Activated T-helper 1 cell treated with Interleukin-2 at 50 U/mL for 16 hours (primary cell): ENCODE results near the gene ABCA13.

Experiments used
- DNase-seq: peaks from one replicate; pipeline ENCODE4 v3.0.0-alpha.2; 2020; ENCODE audit warnings: low read depth

ABCA13 gene

DNA sequence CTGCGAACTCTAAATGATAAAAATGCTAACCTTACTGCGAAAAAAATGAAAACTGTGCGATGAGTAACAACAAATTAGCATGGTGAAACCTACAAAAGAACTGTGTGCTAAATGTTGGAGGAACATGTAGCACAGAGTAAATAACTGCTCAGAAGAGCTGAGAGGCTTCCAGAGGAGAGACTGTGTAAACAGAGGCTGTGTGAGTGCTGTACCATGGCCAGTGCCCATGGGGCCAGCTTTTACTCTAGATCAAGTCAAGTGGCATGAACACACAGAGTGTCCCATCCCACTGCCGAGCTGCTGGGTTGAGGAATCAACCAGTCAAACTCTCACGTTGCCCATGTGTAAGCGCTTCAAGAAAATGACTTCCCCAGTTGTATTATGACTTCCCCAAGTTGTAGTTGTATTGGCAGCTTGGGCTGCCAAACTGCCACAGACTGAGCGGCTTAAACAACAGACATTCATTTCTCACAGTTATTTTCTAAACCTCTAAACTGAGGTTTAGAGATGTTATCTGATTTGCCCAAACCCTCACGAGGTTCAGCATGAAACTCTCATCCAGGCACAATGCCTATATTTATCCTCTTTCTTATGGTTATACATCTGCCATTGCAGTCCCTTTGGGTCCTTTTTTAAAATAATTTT, 270.7 kb downstream of the ABCA13 start:
- no peak for DNase-seq

DNA sequence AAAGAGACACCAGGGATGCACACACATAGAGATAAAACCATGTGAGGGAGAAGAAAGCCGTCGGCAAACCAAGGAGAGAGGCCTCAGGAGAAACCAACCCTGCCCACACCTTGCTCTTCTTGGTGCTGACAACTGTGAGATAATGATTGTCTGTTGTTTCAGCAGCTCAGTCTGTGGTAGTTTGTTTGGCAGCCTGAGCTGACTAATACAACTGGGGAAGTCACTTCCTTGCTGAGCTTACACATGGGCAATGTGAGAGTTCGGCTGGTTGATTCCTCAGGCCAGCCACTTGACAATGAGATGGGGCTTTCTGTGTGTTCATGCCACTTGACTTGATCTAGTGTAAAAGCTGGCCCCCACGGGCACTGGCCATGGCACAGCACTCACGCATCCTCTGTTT, 271.8 kb downstream of the ABCA13 start:
- DNase-seq, result no peak

- DNase-seq, result no peak
Measured at GRCh38 chr7:48446721-48447120, 275.5 kb downstream of the ABCA13 start.

DNA sequence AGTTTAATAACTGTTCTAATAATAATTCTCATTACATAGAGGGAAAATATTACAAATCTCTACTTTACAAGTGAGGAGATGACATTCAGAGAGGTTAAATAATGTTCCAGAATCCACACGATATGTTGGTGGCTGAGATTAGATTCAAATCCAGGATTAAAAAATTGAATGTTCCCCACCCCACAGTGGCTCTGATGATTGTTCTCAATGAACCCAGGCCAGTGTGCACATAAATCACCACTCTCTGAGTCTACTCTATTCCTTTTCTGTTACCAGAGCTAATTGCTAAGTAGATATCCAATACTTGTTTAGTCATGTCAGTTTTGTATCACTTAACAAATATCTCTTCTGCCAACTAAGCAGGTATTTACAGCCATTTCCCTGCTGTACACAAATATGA, 281.0 kb downstream of the ABCA13 start:
- DNase-seq, result no peak

- DNase-seq, result no peak
Measured at GRCh38 chr7:48454750-48455192, 283.5 kb downstream of the ABCA13 start.

DNA sequence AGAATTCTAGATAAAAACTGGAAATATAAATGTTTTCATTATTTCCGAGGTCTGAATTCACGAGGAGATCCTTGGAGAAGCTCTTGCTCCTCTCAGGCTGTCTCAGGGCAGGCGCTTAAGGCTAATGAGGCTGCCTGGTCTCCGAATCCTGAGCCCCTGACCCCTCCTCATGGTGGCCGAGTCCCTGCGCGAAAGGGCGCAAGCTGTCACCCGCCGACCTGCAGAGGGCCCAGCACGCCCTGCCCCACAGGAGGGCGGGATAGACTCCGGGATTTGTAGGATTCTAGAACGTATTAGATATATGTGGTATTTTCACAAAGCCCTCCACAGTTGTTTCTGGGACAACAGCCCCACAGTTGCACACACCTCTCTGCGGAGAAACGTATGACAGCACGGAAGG, 284.1 kb downstream of the ABCA13 start:
- DNase-seq, result no peak

GRCh38 chr7:48458701-48459524, 287.7 kb downstream of the ABCA13 start:
- DNase-seq, result no peak

GRCh38 chr7:48466713-48467112, 295.5 kb downstream of the ABCA13 start:
- DNase-seq, result no peak

- DNase-seq, result no peak
Measured at GRCh38 chr7:48471196-48471595, 299.9 kb downstream of the ABCA13 start.

GRCh38 chr7:48472640-48473039, 301.4 kb downstream of the ABCA13 start:
- DNase-seq, result no peak

DNA sequence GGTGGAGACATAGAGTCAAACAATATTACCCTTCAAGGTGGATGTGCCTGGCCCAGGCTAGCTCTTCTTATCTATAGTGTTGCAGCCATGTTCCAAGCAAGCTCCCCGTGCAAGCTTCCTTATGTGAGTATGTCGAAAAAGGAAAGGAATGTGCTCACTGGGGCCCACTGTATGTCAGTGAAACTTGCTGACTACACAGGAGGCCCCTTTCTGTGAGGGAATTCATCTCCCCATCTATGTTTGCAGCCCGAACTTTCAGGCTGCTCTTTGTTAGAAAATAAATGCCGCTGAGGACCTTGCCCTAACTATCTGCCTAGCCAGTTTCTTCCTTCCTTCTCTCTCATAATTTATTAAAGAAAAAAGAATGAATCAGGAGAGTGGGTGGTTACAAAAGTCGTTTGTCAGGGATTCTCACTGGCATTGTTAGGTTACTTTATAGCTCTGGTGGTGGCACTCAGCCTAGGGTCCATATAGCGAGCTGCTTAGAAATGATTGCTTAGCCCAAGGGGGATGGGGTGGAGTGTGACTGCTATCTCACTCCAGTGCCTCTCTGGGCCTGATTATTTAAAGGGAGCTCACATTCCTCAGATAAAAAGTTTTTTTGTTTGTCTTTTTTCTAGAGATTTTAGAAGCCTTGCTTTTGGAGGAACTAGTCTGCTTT, 302.1 kb downstream of the ABCA13 start:
- no peak for DNase-seq

DNA sequence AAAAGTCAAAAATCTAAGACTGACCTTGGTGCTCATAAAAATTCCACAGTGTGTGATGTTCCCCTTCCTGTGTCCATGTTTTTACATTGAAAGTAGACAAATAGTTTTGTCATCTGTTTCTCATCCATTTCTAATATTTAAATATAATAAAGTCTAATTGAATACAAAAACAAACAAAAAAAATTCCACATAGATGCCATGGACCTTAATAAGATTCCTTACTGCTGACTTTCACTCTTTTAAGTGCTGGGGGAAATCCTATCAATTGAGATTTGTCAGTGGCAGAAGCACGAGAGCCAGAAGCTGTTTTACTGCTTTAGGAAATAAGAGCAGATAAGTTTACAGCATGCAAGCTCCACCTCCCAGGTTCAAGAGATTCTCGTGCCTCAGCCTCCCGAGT, 310.0 kb downstream of the ABCA13 start:
- no peak for DNase-seq

GRCh38 chr7:48497521-48497920, 326.3 kb downstream of the ABCA13 start:
- no peak for DNase-seq

DNA sequence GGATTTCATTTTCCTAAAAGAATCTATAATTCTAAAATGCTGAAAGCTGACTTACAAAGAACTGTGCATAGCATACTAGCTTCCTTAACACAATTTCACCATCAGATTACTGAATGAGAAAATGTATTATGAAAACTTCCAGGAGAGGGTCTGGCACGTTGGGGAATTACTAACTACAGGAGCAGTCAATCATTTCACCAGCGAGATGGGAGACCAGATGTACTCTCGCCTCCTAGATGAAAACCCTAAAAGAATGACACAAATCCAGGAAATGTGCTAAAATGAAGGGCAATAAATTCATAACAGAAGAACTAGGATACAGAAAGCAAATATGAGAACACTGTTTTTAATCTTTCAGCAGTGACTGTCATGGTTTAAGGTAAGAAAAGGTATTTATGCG, 330.8 kb downstream of the ABCA13 start:
- DNase-seq, result no peak

DNA sequence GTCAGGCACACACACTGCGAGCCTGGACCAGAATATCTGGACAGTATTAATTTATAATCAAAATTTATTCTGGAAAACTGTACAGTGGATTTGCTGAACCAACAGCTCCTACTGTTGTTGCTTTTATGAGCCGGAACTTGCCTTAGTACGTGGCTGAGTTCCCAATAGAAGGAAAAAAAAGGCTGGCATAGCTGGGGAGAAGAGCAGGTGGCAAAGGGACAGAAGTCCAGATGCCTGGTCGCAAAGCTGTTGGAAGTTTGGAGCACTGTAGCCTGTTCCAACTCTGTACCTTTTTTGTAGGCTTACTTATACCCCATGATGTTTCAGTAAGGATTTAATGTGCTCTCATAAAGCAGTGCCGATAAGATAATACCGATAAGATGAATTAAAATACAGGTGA, 333.8 kb downstream of the ABCA13 start:
- no peak for DNase-seq

GRCh38 chr7:48505466-48505865, 334.2 kb downstream of the ABCA13 start:
- no peak for DNase-seq

DNA sequence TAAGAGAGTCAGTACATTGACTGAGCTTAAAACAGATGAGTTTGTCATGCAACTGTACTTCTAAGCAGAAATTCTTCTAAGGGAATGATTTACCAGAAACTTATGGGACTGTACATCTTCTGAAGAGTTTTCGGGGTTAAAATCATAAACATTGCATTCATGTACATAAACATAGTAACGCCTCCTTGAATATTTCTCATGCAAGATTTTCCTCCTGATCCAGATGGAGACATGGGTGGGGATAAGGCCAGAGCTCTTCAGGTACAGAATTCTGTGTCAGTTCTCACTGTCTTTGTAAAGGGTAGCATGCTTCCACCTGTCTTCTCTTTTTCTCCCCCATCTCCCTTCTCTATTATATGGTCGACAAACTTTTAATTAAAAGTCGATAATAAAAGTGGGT, 335.3 kb downstream of the ABCA13 start:
- DNase-seq, result no peak

- no peak for DNase-seq
Measured at GRCh38 chr7:48511080-48511479, 339.8 kb downstream of the ABCA13 start.

DNA sequence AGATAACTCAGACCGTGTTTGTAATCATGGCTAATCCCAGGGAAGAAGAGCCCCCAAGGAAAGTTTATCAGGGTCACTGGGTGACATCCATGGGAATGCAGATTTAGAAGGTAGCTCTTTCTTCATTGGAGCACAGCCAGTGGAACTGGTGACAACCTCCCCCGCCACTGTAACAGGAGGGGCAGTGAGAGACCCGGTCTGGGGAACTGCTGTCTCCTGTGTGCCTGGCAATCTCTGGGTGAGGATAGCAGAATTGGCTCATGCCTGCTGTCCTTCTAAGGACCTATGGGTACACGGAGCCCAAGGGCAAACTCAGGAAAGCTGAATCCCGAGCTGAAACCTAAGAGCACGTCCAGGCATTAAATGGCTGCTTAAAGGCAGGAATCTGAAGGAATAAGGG, 341.6 kb downstream of the ABCA13 start:
- no peak for DNase-seq

DNA sequence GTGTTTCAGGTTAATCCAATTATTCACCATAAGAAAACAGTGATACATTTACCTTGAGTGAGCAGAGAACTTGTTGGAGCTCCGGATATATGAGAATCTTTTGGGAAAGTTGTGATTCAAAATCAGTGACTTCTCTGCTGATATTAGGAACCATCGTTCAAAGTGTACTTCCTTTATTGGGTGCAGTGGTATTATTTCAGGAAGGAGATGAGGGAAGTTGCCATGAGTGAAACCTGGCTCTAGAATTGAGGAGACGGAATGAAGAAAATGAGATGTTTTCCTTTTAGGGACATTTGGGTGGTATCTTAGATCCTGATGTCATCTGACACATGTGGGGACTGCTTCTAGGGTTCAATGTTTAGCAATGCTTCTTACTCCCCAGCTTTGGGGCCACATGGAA, 343.9 kb downstream of the ABCA13 start:
- DNase-seq, result no peak

GRCh38 chr7:48518092-48518491, 346.8 kb downstream of the ABCA13 start:
- DNase-seq, result no peak

DNA sequence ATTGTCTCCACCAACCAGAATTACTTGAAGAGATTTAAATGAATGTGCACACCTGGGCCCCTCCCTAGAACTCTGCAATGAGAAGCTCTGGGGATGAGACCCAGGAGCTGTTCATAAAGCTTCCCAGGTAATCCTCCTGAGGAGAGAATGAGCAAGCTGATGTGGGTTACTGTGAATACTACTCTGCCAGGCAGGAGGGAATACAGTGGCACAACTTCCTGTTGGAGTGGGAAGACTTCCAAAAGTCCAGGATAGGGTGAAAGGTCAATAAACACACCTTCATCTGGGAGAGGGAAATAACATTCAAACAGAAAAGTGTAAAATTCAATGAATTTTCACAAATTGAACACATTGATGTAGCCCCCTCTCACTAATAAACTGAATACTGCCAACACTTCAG, 351.4 kb downstream of the ABCA13 start:
- DNase-seq, result no peak
